Psoas muscle (tissue), 8 donors: Measurements from ENCODE around the gene ULBP2. TPM values are rescaled to one million over a fixed set of nuclear protein-coding genes. Genes with fewer than 3 reads are reported as not detected.

ENCODE experiments used
- ATAC-seq, 4 donors: fragments of 200-7000 bp; cut with Tn5 transposase; one replicate each; pipeline ENCODE4 v1.9.1; 2020; ENCODE audit warnings: moderate library complexity in 3 of 4, mild to moderate bottlenecking in 2 of 4
- DNase-seq, 2 donors: peaks; one replicate each; pipeline ENCODE4 v3.0.0-alpha.2; 2020
- H3K27ac ChIP-seq: fragments of 200-600 bp; one replicate; pipeline ENCODE4 v1.8.0; 2022
- H3K27me3 ChIP-seq, 3 donors: fragments of 200-600 bp in 1 of 3; one replicate each; pipeline versions ENCODE4 v1.6.1 to v1.8.0; 2013 to 2022; ENCODE audit warnings: low read length in 2 of 3, mild to moderate bottlenecking in 2 of 3, moderate library complexity in 1 of 3; ENCODE audit not compliant: insufficient read depth in 3 of 3
- H3K36me3 ChIP-seq, 2 donors: fragments of 200-600 bp in 1 of 2; one replicate each; pipeline versions ENCODE4 v1.6.1 to v1.8.0; 2013 to 2022; ENCODE audit warnings: low read depth in 1 of 2, mild to moderate bottlenecking in 1 of 2, moderate library complexity in 1 of 2; ENCODE audit not compliant: insufficient read depth in 1 of 2
- H3K4me1 ChIP-seq: fragments of 200-600 bp; one replicate; pipeline ENCODE4 v1.8.0; 2022
- H3K4me3 ChIP-seq: fragments of 200-600 bp; one replicate; pipeline ENCODE4 v1.8.0; 2022; ENCODE audit warnings: mild to moderate bottlenecking
- H3K9me3 ChIP-seq: fragments of 200-600 bp; one replicate; pipeline ENCODE4 v1.8.0; 2022
- CTCF ChIP-seq: fragments of 200-600 bp; IDR thresholded peaks from one replicate; pipeline ENCODE4 v1.8.0; 2022; ENCODE audit warnings: antibody characterized with exemption
- WGBS, 3 donors: extraction: QIAGEN DNeasy Blood & Tissue Kit; methylation state at CpG; one replicate each; pipeline versions ENCODE4 v1.1.6 to v1.1.7; 2013; 5-methylcytosine and 5-hydroxymethylcytosine counted together
- intact Hi-C, 2 donors: fragments of 100-400 bp; cut with DNase I; formaldehyde crosslinking; loops; one replicate each; pipeline versions ENCODE4 v1.11.0 to v1.14.2; 2022
- long read RNA-seq, 2 donors: library from polyadenylated mRNA; unstranded; transcript quantifications; one replicate each; pipeline ENCODE4 v2.0.0, GENCODE V29; 2021
- polyA plus RNA-seq, 3 donors: library from polyadenylated mRNA; stranded (reverse); fragments of 200-250 nt; gene quantifications; one replicate each; pipeline ENCODE4 v1.2.3, GENCODE V29; 2013
- total RNA-seq, 4 donors: library from RNA; stranded (reverse); fragmentation: NEBNext Ultra II Directional in 2 of 4; extraction: Animal tissue kit (Norgen Biotek cat#: 25700) in 2 of 4; gene quantifications; one replicate each; pipeline versions ENCODE4 v1.2.1 to v1.2.4, GENCODE V29; 2021 to 2023
- donor health status: healthy with polysubstance abuse.
- donor health status: DM: no; HTN: no; CAD: no; lungs with moderate emphysema.
- donor health status: Bipolar disorder and iron deficiency.
- donor health status: healthy.
- donor health status: DM: yes; HTN: yes; CAD: no.
- donor health status: DM: no; HTN: no; CAD: no.
- donor health status: DM: no; HTN: no; CAD: no.
- donor health status: DM: yes; HTN: yes; CAD: no.

Gene ULBP2, protein sequence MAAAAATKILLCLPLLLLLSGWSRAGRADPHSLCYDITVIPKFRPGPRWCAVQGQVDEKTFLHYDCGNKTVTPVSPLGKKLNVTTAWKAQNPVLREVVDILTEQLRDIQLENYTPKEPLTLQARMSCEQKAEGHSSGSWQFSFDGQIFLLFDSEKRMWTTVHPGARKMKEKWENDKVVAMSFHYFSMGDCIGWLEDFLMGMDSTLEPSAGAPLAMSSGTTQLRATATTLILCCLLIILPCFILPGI
- under 1 TPM in 3 of 4 donors, not detected in 1; 0.25 to 0.75 (median 0.69) TPM for total RNA-seq
- under 1 TPM; 0.17 to 0.81 (median 0.59) TPM for polyA plus RNA-seq
- long read RNA-seq, donor 1, partial matches to known transcripts: 0 of 1 reads
- long read RNA-seq, donor 1, other reads (novel, unspliced or antisense): 0 of 1 reads
- long read RNA-seq, donor 2, partial matches to known transcripts: 0 of 1 reads
- long read RNA-seq, donor 2, other reads (novel, unspliced or antisense): 1 of 1 reads

DNA sequence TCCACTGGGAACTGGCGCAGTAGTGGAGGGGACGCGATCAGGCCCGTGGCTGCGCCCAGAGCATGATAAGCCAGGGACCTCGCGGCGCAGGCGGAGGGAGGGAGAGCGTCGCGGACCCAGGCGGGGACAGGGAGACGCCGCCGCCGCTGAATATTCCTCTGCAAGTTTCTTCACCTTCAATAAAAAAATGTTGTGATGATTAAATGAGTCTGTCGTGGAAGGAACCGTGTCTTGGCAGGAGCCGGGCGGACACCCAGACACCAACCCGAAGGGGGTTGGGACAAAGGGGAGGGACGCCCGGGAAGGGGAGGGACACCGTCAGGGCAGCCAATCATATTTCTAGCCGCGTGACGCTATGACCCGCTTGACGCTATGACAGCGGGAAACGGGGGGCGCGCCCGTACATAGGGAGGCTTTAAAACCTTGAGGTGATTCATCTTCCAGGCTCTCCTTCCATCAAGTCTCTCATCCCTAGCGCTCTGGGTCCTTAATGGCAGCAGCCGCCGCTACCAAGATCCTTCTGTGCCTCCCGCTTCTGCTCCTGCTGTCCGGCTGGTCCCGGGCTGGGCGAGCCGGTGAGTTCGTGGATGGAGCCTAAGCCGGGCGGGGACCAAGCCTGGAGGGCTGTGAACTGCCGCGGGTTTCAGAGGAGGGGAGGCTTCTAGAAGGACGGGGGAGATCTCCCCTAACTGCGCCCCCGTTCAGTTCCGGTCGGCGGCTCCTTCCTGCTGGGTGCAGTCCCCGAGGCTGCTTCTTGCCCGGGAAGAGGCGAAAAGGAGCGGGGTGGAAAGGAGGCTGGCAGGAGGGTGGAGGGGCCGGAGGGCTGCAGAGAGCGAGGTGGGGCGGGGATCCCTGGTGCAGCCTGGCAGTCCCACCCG, at the start of gene ULBP2:
TSS of gene ULBP2 (plus strand) at position 432 of the 878 bp plus-strand sequence. CDS start at position 491, 59 bp downstream.
- Histone ChIP-seq H3K27me3 (peaks cover 0 to 43% (median 25%) of the 10 kb centered on the region in 3 donors), H3K4me3 (peak within 1 kb of the TSS; percentile 70), H3K36me3 (no peaks in the 10 kb centered on the region), H3K9me3 (no peaks in the 10 kb centered on the region), H3K4me1 (no peaks in the 10 kb centered on the region), H3K27ac (no peak within 1 kb of the TSS)
- DNase-seq: peak; percentile 86 to 93
- intact Hi-C loops: no loop called here
- 1 to 2% (median 1%) methylated on average over 59 to 62 of the region's 62 CpGs for WGBS, 3 donors
- ATAC-seq: peak; percentile 95 to 98 (median 96)
- TF ChIP-seq CTCF: no peak

GRCh38 chr6:149895048-149895590, 46.7 kb upstream of the ULBP2 start:
- DNase-seq (peak; percentile 66 to 81), ATAC-seq (peak; percentile 40 to 63 (median 52))
- intact Hi-C loops: loop anchor here (5.0 to 10.0 kb wide), 2 partner anchors 48 to 50 kb away; no protein-coding TSS in a partner anchor
- H3K36me3 ChIP-seq: no peaks in the 10 kb centered on the region
- H3K4me1 ChIP-seq: peaks cover 47% of the 10 kb centered on the region
- H3K9me3 ChIP-seq: no peaks in the 10 kb centered on the region
- H3K4me3 ChIP-seq: peak overlapping the region; percentile 19
- H3K27me3 ChIP-seq: no peaks in the 10 kb centered on the region
- H3K27ac ChIP-seq: peak overlapping the region; percentile 88
- peak; percentile 23 for TF ChIP-seq CTCF
- WGBS, 3 donors: 22 to 30% (median 24%) methylated on average over 7 of the region's 7 CpGs

GRCh38 chr6:149895833-149896271, 46.0 kb upstream of the ULBP2 start:
- ATAC-seq: peak; percentile 82 to 87 (median 84)

More at GRCh38 chr6:149895833-149896271, 46.0 kb upstream of the ULBP2 start:
- peak; percentile 72 to 81 for DNase-seq
- 14 to 38% (median 21%) methylated on average over 5 of the region's 5 CpGs for WGBS, 3 donors
- H3K9me3 ChIP-seq: no peaks in the 10 kb centered on the region
- H3K27me3 ChIP-seq: no peaks in the 10 kb centered on the region
- peak overlapping the region; percentile 88 for H3K27ac ChIP-seq
- intact Hi-C loops: loop anchor here (2.0 to 10.0 kb wide), 3 partner anchors 31 to 51 kb away; partner anchors contain the start of gene LRP11 (in 1 of the 2)
- H3K4me1 ChIP-seq: peaks cover 40% of the 10 kb centered on the region
- peak overlapping the region; percentile 19 for H3K4me3 ChIP-seq
- H3K36me3 ChIP-seq: no peaks in the 10 kb centered on the region
- TF ChIP-seq CTCF: no peak
